ENCODE results near the gene CRADD.

DNA sequence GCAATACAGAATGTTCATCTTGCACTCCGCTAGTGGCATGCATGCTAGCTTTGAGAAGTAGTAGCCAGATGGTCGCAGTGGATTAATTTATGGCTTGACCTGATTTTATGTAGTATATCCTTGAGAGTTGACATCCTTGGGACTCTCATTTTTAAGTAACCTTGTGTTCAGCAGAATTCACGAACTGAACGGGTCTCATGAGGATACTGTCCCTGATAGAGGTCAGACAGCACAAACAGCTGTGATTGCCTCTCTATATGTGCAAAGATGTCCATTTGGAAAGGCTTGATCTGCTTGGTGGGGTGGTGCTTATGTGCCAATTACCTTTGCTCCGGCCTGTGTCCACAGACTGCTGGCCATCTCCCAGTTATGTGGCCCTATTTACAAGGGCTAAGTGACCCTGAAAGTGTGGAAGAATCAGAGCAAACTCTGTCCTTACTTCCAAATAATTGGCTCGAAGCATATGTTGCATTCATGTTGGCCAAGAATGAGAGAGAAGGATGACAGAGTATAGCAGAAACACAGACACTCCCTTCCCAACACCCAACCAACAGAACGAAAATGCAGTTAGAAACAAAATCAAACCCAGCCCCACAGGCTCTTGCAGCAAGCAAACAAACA is 167.1 kb downstream of the CRADD start:
- TF ChIP-seq POLR2AphosphoS5 (IDR thresholded peaks at IDR 0.05; ENCODE audit: borderline replicate concordance, low read depth, low read length) (no peak), EZH2 (IDR thresholded peaks at IDR 0.05) (no peak)
